ENCODE results near the gene HNRNPUL2. TPM values are rescaled to one million over a fixed set of nuclear protein-coding genes. Genes with fewer than 3 reads are reported as not detected.
"Not testable (repeated sequence)": the region's sequence is repeated elsewhere in the genome, so short reads cannot be mapped to it uniquely, and the experiment has no call there.

Gene HNRNPUL2
- total RNA-seq, 4 donors from 2014 or later = 10.7 to 42.6 (median 25.2) TPM

DNA sequence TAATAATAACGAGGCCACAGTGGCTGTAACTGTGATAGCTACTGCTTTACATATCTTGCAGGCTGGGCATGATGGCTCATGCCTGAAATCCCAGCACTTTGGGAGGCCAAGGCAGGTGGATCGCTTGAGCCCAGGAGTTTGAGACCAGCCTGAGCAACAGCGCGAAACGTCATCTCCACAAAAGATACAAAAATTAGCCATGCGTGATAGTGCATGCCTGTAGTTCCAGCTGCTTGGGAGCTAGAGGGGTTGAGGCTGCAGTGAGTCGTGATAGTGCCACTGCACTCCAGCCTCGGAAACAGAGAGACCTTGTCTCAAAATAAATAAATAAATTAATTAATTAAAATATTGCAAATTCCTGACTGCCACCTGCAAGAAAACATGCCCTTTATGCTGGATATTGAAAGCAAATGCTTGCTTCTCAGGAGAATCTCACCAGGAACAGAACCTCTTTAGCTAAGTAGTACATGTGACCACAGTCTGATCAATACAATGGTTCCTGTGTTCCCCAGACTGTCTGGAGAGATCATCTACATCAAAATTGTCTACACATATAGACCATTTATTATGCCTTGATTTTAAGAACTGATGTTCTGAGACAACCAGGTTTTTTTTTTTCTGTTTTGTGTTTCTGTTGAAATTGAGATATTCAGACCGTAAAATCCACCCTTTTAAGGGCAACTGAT is 20.4 kb upstream of the HNRNPUL2 start:
- no peak for ATAC-seq (ENCODE audit: low FRiP score)
- TF ChIP-seq, protein P1, sequence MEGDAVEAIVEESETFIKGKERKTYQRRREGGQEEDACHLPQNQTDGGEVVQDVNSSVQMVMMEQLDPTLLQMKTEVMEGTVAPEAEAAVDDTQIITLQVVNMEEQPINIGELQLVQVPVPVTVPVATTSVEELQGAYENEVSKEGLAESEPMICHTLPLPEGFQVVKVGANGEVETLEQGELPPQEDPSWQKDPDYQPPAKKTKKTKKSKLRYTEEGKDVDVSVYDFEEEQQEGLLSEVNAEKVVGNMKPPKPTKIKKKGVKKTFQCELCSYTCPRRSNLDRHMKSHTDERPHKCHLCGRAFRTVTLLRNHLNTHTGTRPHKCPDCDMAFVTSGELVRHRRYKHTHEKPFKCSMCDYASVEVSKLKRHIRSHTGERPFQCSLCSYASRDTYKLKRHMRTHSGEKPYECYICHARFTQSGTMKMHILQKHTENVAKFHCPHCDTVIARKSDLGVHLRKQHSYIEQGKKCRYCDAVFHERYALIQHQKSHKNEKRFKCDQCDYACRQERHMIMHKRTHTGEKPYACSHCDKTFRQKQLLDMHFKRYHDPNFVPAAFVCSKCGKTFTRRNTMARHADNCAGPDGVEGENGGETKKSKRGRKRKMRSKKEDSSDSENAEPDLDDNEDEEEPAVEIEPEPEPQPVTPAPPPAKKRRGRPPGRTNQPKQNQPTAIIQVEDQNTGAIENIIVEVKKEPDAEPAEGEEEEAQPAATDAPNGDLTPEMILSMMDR (IDR thresholded peaks at IDR 0.05) = no peak
- no peak for DNase-seq (ENCODE audit: low spot score)

DNA sequence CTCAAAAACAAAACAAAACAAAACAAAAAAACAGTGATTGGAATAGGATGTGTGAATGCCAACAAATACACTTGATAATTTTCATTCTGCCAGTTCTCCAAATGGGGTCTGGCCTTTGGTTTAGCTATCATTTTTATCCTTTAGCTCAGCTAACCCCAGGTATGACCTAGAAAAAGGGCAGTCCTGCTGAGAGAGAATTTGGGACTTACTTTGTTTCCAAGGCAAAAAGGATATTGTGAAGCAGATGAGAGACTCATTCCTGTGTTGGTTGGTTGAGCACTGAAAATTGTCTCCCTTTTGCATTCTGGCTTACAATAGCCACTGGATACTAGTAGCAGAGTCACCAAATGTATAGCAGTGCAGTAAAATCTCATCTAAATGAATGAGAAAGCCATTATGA is 9.9 kb upstream of the HNRNPUL2 start:
- DNase-seq (ENCODE audit: low spot score) = no peak
- TF ChIP-seq, protein P1 (IDR thresholded peaks at IDR 0.05) = no peak
- ATAC-seq (ENCODE audit: low FRiP score) = no peak

DNA sequence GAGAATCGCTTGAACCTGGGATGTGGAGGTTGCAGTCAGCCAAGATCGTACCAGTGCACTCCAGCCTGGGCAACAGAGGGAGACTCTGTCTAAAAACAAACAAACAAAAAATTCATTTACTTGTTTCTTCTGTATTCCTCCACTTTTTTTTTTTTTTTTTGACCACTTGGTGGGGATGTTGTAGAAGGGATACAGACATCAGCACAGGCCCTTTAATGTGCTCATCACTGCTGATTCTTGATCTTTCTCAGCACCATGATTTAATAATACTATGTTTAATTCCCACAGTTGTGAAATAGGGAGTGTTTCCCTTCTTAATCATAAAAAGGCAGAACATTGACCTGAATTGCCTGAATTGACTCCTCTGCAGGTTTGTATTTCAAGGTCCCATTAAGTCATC is 5.6 kb upstream of the HNRNPUL2 start:
- no peak for ATAC-seq (ENCODE audit: low FRiP score)
- TF ChIP-seq, protein P1 (IDR thresholded peaks at IDR 0.05) = no peak

DNA sequence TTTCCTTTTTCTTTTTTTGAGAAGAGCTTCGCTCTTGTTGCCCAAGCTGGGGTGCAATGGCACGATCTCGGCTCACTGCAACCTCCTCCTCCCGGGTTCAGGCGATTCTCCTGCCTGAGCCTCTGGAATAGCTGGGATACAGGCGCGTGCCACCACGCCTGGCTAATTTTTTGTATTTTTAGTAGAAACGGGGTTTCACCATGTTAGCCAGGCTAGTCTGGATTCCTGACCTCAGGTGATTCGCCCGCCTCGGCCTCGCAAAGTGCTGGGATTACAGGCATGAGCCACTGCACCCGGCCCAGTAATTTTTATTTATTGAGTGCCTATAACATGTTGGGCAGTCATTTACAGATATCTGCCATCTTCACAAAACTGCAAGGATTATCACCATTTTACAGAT is 2.8 kb upstream of the HNRNPUL2 start:
- DNase-seq (ENCODE audit: low spot score); ATAC-seq (ENCODE audit: low FRiP score): not testable (repeated sequence)

More for the DNA sequence above, 5.6 kb upstream of the HNRNPUL2 start:
- DNase-seq (ENCODE audit: low spot score) = no peak

DNA sequence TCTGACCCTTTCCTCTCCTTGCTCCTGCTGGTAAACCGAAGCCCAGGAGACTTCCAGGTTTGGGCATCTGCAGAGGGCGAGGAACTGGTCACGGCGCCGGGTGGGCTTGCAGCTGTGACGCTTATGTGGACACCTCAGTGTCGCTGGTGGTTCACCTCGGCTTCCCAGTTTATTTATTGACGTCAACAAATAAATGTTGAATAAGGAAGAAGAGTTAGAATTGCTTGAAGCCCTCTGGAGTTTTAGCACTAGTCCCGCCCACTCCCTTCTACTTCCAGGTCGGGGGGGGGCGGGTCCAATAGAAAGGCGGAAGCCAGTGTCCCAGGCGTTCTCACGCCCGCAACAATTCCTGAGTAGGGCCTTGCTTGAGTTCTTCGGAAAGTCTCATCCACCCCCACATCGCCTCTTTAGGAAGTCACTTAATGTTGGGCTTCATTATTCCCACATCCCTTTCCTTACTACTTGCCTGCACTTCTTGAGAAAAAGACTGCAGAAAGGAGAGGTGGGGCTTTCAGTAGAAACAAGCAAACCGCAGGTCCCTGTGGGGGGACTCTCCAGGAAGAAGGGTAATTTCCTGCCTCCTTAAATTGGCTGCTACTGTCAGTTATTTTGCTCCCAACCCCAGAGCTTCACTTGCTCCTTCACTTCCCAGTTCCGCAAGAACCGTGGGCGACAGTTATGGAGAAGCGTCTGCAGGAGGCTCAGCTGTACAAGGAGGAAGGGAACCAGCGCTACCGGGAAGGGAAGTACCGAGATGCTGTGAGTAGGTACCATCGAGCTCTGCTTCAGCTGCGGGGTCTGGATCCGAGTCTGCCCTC is 1.1 kb upstream of the HNRNPUL2 start, which contains the start of gene TTC9C:
Gene TTC9C (plus strand): TSS at position 316 of the 818 bp plus-strand sequence. CDS start 363 bp downstream, at position 679.
- ATAC-seq (ENCODE audit: low FRiP score) (peak; percentile 46), DNase-seq (ENCODE audit: low spot score) (peak; percentile 85)
- TF ChIP-seq, protein P1 (IDR thresholded peaks at IDR 0.05) = no peak

DNA sequence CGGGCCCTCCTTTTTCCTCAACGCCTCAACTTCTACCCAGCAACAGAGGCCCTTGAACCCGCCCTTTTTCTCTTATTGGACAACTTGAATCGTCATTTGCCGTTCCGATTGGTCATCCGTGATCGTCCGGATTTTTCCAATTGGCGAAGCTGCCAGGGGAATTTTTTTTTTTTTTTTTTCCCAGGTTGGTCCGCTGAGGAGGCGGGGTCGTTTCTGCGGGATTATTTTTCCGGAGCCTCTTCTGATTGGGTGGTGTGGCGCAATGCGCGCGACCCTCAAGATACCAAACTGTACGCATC is 564 bp upstream of the HNRNPUL2 start:
- DNase-seq (ENCODE audit: low spot score) (peak; percentile 42), ATAC-seq (ENCODE audit: low FRiP score) (peak; percentile 72)
- TF ChIP-seq, protein P1 (IDR thresholded peaks at IDR 0.05) = no peak

DNA sequence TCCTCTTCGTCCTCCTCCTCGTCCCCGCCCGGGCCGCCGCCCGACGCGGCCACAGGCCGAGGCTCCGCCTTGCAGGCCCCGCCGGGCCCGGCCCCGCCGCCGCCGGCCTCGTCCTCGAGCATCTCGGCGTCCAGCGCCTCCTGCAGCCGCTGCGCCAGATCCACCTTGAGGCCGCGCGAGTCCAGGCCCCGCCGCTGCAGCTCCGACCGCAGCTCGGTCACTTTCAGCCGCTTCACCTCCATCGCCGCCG is 417 bp downstream of the HNRNPUL2 start:
- ATAC-seq (ENCODE audit: low FRiP score) = no peak
- DNase-seq (ENCODE audit: low spot score) = no peak
- TF ChIP-seq, protein P1 (IDR thresholded peaks at IDR 0.05) = no peak
